ENCODE measurements around the gene TBXT.

GRCh38 chr6:166157930-166158617 lies 9.6 kb downstream of the TBXT start:
- TF ChIP-seq POLR2A (IDR thresholded peaks at IDR 0.05) (no peak), CTCF (IDR thresholded peaks at IDR 0.05) (no peak)

Measured in suprapubic skin (tissue), 3 donors.